Fibroblast of lung (primary cell): ENCODE results near the gene HMG20B. TPM values are rescaled to one million over a fixed set of nuclear protein-coding genes. Genes with fewer than 3 reads are reported as not detected.

Experiments
- DNase-seq, 2 donors: peaks; one replicate each; pipeline versions ENCODE4 v3.0.0 to v3.0.0-alpha.2; 2010; ENCODE audit warnings: low read depth in 2 of 2
- H2AFZ ChIP-seq: 2 replicates; pipeline ENCODE4 v1.5.1; 2012; ENCODE audit warnings: low read length, control low read depth, inconsistent platforms
- H3K27ac ChIP-seq: 2 replicates; pipeline ENCODE4 v1.5.1; 2011; ENCODE audit warnings: low read length, control low read depth; ENCODE audit not compliant: insufficient read depth
- H3K27me3 ChIP-seq: 2 replicates; pipeline ENCODE4 v1.5.1; 2011; ENCODE audit warnings: mild to moderate bottlenecking, low read length; ENCODE audit not compliant: control insufficient read depth, insufficient read depth
- H3K36me3 ChIP-seq: 2 replicates; pipeline ENCODE4 v1.5.1; 2011; ENCODE audit warnings: low read length; ENCODE audit not compliant: control insufficient read depth, insufficient read depth
- H3K4me1 ChIP-seq: 2 replicates; pipeline ENCODE4 v1.5.1; 2011; ENCODE audit warnings: low read length; ENCODE audit not compliant: control insufficient read depth, insufficient read depth; ENCODE audit errors: extremely low read depth
- H3K4me2 ChIP-seq: 2 replicates; pipeline ENCODE4 v1.5.1; 2011; ENCODE audit warnings: low read length, control low read depth; ENCODE audit not compliant: insufficient read depth; ENCODE audit errors: extremely low read depth
- H3K4me3 ChIP-seq, 4 experiments: fragments of 200-600 bp in 1 of 4; sonication (generic) in 1 of 4; replicated peaks in 1 of 4; 2 replicates each; pipeline ENCODE4 v1.5.1; 2011 to 2016; ENCODE audit warnings: low read length in 4 of 4, low read depth in 3 of 4, mild to moderate bottlenecking in 3 of 4, control low read depth in 2 of 4, inconsistent platforms in 1 of 4, mixed read lengths in 1 of 4; ENCODE audit not compliant: insufficient read depth in 1 of 4; ENCODE audit errors: control extremely low read depth in 1 of 4
- H3K79me2 ChIP-seq: 2 replicates; pipeline ENCODE4 v1.5.1; 2012; ENCODE audit warnings: mild to moderate bottlenecking, low read length, inconsistent platforms; ENCODE audit not compliant: control insufficient read depth, insufficient read depth
- H3K9ac ChIP-seq: 2 replicates; pipeline ENCODE4 v1.5.1; 2011; ENCODE audit warnings: mild to moderate bottlenecking, low read length, control low read depth; ENCODE audit not compliant: insufficient read depth
- H3K9me3 ChIP-seq: 2 replicates; pipeline ENCODE4 v1.5.1; 2012; ENCODE audit warnings: low read depth, low read length; ENCODE audit not compliant: control insufficient read depth, insufficient read depth
- H4K20me1 ChIP-seq: 2 replicates; pipeline ENCODE4 v1.5.1; 2011; ENCODE audit warnings: low read length; ENCODE audit not compliant: control insufficient read depth, insufficient read depth; ENCODE audit errors: extremely low read depth
- EZH2 ChIP-seq: IDR thresholded peaks from 2 replicates; pipeline ENCODE4 v1.5.1; 2012; ENCODE audit warnings: low read length, control low read depth, mild to moderate bottlenecking; ENCODE audit errors: missing control alignments
- polyA plus RNA-seq, 2 donors: library from polyadenylated mRNA; depleted of rRNA in 1 of 2; stranded (reverse) in 1 of 2; unstranded in 1 of 2; fragments of >200 nt; gene quantifications; 2 replicates each; pipeline ENCODE4 v1.2.1, GENCODE V29; 2011 to 2012; ENCODE audit warnings: missing spikeins in 1 of 2
- total RNA-seq: library from RNA; depleted of rRNA; stranded (reverse); fragments of >200 nt; gene quantifications from 2 replicates; pipeline ENCODE4 v1.2.1, GENCODE V29; 2014
- TF ChIP-seq, protein P1 (sequence below), 2 donors: IDR thresholded peaks in 1 of 2; conservative IDR thresholded peaks in 1 of 2; 1 replicate in 1 of 2; 2 replicates in 1 of 2; pipeline ENCODE4 v1.5.1; 2011 to 2012; ENCODE audit warnings: low read length in 2 of 2, control low read depth in 1 of 2, inconsistent platforms in 1 of 2, low read depth in 1 of 2, mild to moderate bottlenecking in 1 of 2

Gene HMG20B
- total and polyA plus RNA-seq, 2 donors (not counting 1 experiment from before 2014, with no cell fraction given) = 27.3 to 63.6 TPM

DNA sequence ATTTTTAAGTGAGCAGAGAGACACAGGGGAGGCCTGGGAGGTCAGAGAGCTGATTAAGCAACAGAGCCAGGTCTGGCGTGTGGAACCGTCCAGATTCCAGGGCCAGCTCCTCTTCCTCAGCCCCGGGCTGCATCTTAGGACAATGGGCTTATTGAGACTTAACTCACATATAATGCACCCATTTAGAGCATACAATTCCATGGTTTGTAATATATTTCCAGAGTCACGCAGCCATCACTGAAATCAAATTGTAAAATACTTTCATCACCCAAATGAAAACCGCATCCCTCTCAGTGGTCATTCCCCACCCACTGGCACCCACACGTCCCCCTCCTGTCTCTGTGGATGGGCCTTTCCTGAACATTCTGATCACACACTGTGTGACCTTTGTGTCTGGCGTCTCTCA is 2.1 kb upstream of the HMG20B start:
- Histone ChIP-seq H3K4me1 (no peaks in the 10 kb centered on the region), H3K9ac (no peak overlapping the region), H3K9me3 (no peaks in the 10 kb centered on the region), H2AFZ (no peak overlapping the region), H4K20me1 (no peaks in the 10 kb centered on the region), H3K79me2 (no peaks in the 10 kb centered on the region), H3K4me2 (no peak overlapping the region), H3K36me3 (peaks cover 8% of the 10 kb centered on the region), H3K27ac (no peak overlapping the region), H3K4me3 (no peak overlapping the region), H3K27me3 (no peaks in the 10 kb centered on the region)
- TF ChIP-seq, protein P1, sequence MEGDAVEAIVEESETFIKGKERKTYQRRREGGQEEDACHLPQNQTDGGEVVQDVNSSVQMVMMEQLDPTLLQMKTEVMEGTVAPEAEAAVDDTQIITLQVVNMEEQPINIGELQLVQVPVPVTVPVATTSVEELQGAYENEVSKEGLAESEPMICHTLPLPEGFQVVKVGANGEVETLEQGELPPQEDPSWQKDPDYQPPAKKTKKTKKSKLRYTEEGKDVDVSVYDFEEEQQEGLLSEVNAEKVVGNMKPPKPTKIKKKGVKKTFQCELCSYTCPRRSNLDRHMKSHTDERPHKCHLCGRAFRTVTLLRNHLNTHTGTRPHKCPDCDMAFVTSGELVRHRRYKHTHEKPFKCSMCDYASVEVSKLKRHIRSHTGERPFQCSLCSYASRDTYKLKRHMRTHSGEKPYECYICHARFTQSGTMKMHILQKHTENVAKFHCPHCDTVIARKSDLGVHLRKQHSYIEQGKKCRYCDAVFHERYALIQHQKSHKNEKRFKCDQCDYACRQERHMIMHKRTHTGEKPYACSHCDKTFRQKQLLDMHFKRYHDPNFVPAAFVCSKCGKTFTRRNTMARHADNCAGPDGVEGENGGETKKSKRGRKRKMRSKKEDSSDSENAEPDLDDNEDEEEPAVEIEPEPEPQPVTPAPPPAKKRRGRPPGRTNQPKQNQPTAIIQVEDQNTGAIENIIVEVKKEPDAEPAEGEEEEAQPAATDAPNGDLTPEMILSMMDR (conservative IDR thresholded peaks at IDR 0.05 in 1 of 2, IDR thresholded peaks at IDR 0.05 in 1 of 2; ENCODE audit: low read depth in 1 of 2, low read length in 2 of 2) = no peak
- TF ChIP-seq EZH2 = no peak
- DNase-seq = no peak

DNA sequence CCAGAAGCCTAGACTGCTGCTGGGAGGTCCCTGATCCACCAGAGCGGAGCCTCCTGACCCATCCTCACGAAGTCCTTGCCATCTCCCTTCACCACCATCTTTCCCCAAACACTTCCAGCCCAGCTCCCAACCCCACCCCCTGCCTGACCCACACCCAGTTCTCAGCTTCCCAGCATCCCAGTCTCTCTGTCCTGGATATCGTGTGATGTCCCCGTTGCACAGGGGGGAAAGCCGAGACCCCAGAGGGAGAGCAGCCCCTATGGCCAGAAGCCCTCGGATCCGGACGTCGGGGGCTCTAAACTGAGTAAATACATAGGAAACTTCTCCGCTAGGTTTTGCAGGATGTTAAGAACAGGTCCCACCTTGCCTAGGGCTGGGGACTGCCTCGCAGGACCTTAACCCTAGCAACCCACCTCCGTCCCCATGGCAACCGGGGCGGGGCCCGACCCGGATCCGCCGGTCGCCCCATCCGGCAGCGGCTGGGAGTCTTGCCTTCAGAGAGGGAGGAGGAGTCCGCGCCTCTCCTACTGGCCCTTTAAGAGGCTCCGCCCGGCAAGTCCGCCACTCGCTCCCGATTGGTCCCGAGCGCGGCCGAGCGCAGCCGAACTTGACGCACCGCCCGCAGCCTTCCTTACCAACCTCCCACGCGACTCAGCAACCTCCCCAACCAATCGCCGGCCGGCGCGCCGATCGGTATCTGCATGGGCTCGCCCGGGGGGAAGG is 451 bp upstream of the HMG20B start:
- no peaks in the 10 kb centered on the region for H3K79me2 ChIP-seq
- peak overlapping the region; percentile 96 for H2AFZ ChIP-seq
- H4K20me1 ChIP-seq = no peaks in the 10 kb centered on the region
- DNase-seq = peak; percentile 99 to 100
- H3K36me3 ChIP-seq = peaks cover 10% of the 10 kb centered on the region
- no peaks in the 10 kb centered on the region for H3K27me3 ChIP-seq
- H3K9ac ChIP-seq = peak overlapping the region; percentile 71
- no peaks in the 10 kb centered on the region for H3K9me3 ChIP-seq
- H3K4me1 ChIP-seq = peaks cover 4% of the 10 kb centered on the region
- H3K4me3 ChIP-seq = peak overlapping the region; percentile 49 to 79 (median 56)
- TF ChIP-seq EZH2 = no peak
- TF ChIP-seq, protein P1 (conservative IDR thresholded peaks at IDR 0.05 in 1 of 2, IDR thresholded peaks at IDR 0.05 in 1 of 2; ENCODE audit: low read depth in 1 of 2, low read length in 2 of 2) = no peak
- peak overlapping the region; percentile 88 for H3K27ac ChIP-seq
- peak overlapping the region; percentile 92 for H3K4me2 ChIP-seq

DNA sequence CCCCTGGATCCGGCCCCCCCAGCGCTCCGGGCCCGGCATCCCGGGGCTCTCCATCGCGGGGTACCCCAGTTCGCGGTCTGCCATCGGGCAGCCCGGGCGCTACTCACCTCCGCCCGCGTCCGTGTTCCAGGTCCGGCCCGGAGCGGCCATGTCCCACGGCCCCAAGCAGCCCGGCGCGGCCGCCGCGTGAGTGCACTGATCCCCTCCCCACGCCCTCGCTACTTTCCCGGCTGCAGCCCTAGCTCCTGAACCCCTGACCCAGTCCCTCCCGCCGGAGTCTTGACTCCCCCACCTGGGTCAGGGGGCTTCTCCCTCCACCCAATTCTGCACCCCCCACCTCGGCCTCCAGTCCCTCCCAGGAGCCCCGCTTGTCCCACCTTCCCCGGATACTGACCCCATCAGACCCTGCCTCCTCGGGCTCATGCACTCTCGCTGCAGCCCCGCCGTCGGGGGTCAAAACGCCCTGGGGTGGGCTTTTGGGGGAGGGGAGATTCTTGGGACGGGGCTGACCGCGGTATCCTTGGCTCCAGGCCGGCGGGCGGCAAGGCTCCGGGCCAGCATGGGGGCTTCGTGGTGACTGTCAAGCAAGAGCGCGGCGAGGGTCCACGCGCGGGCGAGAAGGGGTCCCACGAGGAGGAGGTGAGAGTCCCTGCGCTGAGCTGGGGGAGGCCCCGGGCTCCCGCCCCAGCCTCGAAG is 566 bp downstream of the HMG20B start:
- H3K4me1 ChIP-seq = peaks cover 4% of the 10 kb centered on the region
- no peak for DNase-seq
- H3K27ac ChIP-seq = peak overlapping the region; percentile 77
- no peaks in the 10 kb centered on the region for H4K20me1 ChIP-seq
- no peak for TF ChIP-seq EZH2
- TF ChIP-seq, protein P1 (conservative IDR thresholded peaks at IDR 0.05 in 1 of 2, IDR thresholded peaks at IDR 0.05 in 1 of 2; ENCODE audit: low read depth in 1 of 2, low read length in 2 of 2) = no peak
- H3K27me3 ChIP-seq = no peaks in the 10 kb centered on the region
- H3K4me2 ChIP-seq = peak overlapping the region; percentile 80
- H3K4me3 ChIP-seq = peak overlapping the region; percentile 70 to 92 (median 83)
- H3K9me3 ChIP-seq = no peaks in the 10 kb centered on the region
- H3K9ac ChIP-seq = peak overlapping the region; percentile 76
- H2AFZ ChIP-seq = no peak overlapping the region
- H3K79me2 ChIP-seq = no peaks in the 10 kb centered on the region
- peaks cover 10% of the 10 kb centered on the region for H3K36me3 ChIP-seq
